ENCODE measurements around the gene MEGF11.

The MEGF11 gene

DNA sequence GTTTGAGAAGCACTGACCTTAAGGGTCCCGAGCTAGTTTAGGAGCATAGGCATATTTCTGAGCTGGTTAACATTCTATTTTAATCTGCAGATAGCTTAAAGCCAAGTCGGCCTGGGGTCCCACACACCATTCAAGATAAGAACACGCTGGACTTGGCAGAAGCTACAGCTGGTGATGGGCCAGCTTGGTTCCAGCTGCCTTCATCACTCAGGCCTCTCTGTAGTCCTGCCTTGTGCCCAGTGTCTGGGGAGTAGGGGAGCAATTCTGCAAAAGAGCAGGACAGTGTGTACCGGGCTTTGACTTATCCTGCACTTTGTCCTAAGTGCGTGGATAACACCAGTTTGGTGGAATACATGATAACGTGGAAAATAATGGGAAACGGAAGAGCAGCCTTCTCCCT is 164.5 kb downstream of the MEGF11 start:
- DNase-seq (ENCODE audit: low read depth) = no peak
- H3K4me3 ChIP-seq (ENCODE audit: low read depth, low read length) = no peak overlapping the region
- TF ChIP-seq, protein P1, sequence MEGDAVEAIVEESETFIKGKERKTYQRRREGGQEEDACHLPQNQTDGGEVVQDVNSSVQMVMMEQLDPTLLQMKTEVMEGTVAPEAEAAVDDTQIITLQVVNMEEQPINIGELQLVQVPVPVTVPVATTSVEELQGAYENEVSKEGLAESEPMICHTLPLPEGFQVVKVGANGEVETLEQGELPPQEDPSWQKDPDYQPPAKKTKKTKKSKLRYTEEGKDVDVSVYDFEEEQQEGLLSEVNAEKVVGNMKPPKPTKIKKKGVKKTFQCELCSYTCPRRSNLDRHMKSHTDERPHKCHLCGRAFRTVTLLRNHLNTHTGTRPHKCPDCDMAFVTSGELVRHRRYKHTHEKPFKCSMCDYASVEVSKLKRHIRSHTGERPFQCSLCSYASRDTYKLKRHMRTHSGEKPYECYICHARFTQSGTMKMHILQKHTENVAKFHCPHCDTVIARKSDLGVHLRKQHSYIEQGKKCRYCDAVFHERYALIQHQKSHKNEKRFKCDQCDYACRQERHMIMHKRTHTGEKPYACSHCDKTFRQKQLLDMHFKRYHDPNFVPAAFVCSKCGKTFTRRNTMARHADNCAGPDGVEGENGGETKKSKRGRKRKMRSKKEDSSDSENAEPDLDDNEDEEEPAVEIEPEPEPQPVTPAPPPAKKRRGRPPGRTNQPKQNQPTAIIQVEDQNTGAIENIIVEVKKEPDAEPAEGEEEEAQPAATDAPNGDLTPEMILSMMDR (IDR thresholded peaks at IDR 0.05; ENCODE audit: low read depth, low read length, missing control alignments) = no peak

DNA sequence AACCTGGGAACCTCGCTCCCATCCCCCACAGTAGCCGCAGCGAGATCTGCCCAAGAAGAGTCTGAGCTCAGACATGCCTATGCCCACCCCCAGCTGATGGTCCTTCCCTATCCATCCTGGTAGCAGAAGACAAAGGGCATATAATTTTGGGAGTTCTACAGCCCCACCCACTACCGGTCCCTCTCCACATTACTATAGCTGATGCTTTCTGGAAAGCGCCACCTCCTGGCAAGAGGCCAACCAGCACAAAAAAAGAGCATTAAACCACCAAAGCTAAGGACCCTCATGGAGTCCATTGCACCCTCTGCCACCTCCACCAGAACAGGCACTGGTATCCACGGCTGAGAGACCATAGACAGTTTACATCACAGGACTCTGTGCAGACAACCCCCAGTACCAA is 168.4 kb downstream of the MEGF11 start:
- H3K4me3 ChIP-seq (ENCODE audit: low read depth, low read length) = no peak overlapping the region
- DNase-seq (ENCODE audit: low read depth) = no peak
- TF ChIP-seq, protein P1 (IDR thresholded peaks at IDR 0.05; ENCODE audit: low read depth, low read length, missing control alignments) = peak; percentile 56

DNA sequence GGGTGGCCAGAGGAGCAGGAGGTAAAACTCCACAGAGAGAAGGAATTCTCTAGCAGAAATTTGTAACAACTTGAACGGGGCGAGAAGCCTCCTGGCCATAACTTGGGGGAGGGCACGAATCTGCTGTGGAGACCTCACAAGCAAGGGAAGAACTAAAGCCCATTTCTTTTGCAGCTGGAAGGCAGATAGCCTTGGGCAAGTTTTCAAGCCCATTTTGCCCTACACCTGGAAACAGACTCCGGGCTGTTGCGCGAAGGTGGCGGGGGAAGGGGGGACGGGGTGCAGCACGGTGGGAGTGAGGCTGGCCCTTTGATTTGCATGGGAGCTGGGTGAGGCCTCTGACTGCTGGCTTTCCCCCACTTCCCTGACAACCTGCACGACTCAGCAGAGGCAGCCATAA is 168.8 kb downstream of the MEGF11 start:
- H3K4me3 ChIP-seq (ENCODE audit: low read depth, low read length) = no peak overlapping the region
- TF ChIP-seq, protein P1 (IDR thresholded peaks at IDR 0.05; ENCODE audit: low read depth, low read length, missing control alignments) = no peak
- no peak for DNase-seq (ENCODE audit: low read depth)

DNA sequence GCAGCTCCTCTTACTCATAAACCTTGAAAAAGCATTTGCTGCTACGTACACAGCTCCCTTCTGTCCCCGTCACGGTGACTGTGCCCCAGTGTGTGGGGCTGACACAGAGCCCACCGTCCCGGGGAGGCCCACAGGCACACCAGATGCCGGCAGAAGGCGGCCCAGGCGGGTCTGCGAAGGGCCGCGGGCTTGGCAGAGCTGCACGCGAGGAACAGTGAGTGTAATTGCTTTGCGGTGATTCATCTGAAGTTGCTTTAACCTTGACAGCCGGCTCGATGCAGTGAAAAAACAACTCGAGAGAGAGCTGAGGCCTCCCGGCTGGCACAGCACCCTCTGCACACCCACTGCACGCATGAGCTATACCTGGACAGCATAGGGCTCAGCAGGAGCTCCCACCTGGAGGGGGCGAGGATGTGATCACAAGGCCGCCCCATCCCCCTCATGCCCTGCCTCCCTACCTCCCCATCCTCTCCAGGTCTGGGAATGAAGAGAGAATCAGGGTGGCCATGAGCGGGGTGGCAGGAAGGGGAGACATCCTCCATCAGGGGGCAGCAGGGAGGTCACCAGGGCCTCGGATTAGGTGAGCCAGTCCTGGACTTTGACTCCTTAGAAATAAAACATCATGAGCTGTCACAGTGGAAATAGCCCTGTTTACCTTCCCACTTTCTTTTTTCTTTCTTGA is 172.7 kb downstream of the MEGF11 start:
- TF ChIP-seq, protein P1 (IDR thresholded peaks at IDR 0.05; ENCODE audit: low read depth, low read length, missing control alignments) = peak; percentile 9
- DNase-seq (ENCODE audit: low read depth) = no peak
- H3K4me3 ChIP-seq (ENCODE audit: low read depth, low read length) = no peak overlapping the region

DNA sequence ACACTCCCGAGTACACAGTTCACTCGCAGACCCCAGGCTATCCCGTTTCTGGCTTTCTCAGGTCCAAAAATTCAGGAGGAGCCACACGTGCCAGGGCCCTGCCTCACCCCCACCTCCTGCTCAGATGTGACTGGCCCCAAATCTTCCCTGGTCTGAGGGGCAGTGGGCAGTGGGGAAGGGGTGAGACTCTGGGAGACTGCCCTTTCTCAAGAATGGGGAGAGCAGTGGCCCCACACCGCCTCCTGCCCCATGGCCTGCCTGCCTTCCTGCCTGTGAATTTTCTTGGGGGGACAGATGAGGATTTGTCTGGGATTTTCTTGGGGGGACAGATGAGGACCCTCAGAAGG is 174.6 kb downstream of the MEGF11 start:
- no peak overlapping the region for H3K4me3 ChIP-seq (ENCODE audit: low read depth, low read length)
- TF ChIP-seq, protein P1 (IDR thresholded peaks at IDR 0.05; ENCODE audit: low read depth, low read length, missing control alignments) = no peak
- DNase-seq (ENCODE audit: low read depth) = no peak

DNA sequence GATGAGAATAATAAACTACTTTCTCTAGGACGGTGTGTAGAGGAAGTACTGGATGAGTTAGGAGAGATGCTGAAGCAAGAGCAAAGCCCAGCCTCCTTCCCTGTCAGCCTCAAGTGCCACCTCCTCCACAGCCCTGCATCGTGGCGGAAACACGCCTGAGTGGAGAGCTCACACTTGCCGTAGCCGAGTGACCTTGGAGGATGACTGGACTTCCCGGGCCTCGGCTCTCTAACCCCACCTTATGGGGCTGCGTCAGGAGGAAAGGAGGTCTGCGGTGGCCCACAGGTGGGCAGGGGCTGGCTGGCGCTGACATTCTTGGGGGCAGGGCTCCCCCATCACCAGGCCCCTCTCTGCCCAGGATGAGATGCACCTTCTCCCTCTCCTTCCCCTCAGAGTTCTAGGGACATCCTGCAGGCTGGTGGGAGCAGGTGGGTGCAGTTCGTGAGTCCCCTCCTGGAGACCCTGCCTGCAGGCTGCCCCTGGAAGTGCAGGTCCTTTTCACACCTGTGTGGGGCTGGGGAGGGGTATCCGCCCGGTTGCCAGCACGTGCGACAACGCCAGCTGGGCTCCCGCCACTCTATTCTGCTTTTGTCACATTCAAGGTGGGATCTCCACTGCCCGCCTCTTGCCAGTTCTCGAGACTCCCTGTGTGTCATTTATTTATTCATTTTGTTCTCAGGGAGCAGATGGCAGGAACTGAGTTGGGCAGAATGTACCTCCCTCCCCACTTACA is 175.2 kb downstream of the MEGF11 start:
- TF ChIP-seq, protein P1 (IDR thresholded peaks at IDR 0.05; ENCODE audit: low read depth, low read length, missing control alignments) = no peak
- no peak for DNase-seq (ENCODE audit: low read depth)
- no peak overlapping the region for H3K4me3 ChIP-seq (ENCODE audit: low read depth, low read length)

DNA sequence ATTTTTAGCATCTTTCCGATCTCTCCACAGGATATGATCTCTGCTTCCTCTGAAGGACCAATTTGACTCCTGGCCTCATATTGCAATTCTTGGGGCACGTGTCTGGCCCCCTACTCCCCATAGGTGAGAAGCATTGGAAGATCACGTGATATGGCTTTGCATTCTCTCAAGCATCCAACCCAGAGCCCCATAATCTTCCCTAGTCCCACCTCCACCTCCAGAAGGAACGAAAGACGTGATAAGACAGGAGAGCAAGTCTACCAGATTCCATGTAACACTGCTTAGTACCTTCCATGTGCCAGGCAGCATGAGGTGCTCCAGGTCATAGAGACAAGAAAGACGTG is 176.3 kb downstream of the MEGF11 start:
- DNase-seq (ENCODE audit: low read depth) = no peak
- TF ChIP-seq, protein P1 (IDR thresholded peaks at IDR 0.05; ENCODE audit: low read depth, low read length, missing control alignments) = no peak

More for the DNA sequence above, 176.3 kb downstream of the MEGF11 start:
- H3K4me3 ChIP-seq (ENCODE audit: low read depth, low read length) = no peak overlapping the region
